GM10266 (cell line): Measurements from ENCODE around the gene SGMS2.

Experiments
- DNase-seq: peaks from one replicate; pipeline ENCODE4 v3.0.0; 2012; ENCODE audit errors: extremely low spot score
- CTCF ChIP-seq: IDR thresholded peaks from 2 replicates; pipeline ENCODE4 v1.5.1; 2012; ENCODE audit warnings: mild to moderate bottlenecking, low read depth; ENCODE audit not compliant: control insufficient read depth, insufficient read depth; ENCODE audit errors: missing control alignments

Gene SGMS2

DNA sequence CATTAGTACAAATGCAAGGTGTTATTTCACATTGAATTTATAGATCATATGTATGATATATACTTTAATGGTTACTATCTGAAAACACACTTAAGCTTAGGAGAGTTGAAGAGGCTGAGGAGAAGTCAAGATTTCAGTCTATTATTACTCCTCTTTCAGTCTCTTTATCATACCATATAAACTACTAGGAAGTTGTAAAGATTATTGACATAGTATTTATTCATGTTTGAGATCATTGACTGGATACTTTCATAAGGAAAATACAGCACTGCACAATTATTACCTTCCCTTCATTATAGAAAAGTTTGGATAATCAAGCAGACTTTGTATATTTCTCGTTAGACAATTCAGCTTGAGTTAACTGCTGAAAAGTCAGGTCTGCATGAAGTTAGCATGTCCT, 10.0 kb upstream of the SGMS2 start:
- DNase-seq, result no peak

DNA sequence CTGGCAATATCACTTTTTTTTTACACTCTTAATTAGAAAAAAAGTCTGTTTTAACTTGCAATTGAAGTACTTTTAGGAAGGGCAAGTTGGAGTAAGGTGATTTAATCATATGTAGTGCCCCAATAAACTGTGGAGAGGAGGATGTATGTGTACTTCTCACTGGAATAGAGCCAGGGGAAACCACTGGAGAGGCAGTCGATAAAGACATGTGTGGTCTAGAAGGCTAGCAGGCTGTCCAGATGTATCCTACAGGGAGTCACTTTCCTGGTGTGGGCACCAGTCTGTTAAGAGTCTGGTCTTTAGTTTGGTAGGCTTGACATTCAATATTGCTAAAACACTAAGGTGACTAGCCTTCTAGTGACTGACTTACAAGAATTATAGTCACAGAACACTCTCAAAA, 9.6 kb upstream of the SGMS2 start:
- no peak for DNase-seq
- no peak for TF ChIP-seq CTCF

More for the DNA sequence above, 10.0 kb upstream of the SGMS2 start:
- TF ChIP-seq CTCF, result no peak

GRCh38 chr4:107818301-107818910, 6.3 kb upstream of the SGMS2 start:
- no peak for DNase-seq
- no peak for TF ChIP-seq CTCF

DNA sequence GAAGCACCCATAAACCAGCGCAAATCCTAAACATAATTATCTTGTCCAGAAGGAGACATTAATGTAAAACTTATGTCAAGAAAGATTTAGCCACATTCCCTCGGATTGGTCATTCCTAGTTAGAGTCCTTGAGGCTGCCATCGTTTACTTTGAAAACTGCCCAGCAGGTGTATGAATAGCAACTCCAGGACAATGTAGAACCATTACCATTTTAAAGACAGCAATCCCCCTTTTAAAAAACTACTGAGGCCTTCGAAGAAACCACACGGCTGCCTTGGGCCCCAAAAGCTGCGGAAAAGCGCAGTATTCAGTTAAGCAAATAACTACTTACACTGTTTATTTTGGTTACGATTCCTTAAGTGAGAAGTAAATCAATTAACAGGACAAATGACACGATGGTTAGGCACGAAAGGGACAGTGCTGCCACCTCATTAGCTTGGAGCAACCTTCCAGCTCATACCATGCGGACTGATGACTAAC, 822 bp upstream of the SGMS2 start:
- no peak for DNase-seq
- TF ChIP-seq CTCF, result no peak

DNA sequence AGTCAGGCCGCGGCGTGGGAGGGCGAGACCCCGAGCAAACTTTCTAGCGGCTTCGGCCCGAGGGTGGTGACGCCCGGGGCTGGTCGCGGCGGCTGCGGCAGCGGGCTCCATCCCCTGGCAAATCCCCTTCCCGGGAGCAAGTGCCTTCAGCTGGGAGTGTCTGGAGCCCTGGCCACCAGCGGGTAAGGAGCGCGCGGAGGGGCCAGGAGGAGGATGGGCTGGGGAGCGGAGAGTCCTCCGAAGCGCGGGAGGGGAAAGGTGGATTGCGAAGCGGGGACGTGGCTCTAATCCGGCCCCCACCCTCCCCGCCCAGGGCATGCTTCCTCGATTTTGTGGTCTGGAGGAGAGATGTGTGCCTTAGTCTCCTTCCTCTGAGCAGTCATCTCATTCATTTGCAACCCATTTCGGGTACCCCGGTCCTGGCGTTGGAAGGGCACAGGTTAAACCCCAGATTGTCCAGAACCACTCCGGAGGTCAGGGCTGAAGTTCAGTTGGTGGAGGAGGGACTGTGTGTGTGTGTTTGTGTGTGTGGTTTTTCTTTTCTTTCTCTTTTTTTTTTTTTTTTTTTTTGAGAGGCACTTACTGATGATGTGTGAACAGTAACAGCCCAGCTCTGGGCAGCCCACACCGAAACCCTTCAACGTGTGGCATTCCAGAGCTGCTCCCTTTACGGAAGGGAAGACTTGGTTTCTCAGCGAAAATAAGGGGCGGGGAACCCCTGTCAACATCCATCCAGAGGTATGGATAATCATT, 516 bp downstream of the SGMS2 start:
- no peak for TF ChIP-seq CTCF
- DNase-seq, result peak; percentile 33

DNA sequence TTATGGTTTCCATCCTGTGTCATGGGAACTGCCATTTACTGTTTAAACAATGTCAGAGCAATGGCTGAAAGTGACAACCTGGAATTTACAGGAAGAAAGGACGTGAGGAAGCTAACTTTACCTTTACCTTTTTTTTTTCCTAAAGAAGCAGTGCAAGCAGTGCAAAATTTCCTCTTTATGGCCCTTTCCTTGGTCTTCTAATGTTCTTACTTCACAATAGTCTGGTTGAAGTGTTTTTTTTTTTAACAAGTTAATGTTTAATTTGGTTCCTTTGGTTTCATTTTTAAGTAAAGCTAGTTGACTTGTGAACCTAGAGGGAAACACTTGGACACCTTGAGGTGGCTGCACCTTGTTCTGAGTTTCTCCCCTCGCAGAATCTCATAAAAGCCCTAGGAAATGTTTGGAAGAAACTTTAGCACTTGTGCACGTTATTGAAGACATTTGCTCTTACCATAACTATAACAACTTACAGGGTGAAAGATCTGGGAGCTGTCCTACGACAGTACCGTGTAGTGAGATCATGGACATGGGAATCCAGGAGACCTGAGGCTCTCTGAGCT, 1.8 kb downstream of the SGMS2 start:
- no peak for DNase-seq
- no peak for TF ChIP-seq CTCF
